Neural progenitor cell (in vitro differentiated cells): ENCODE data around the gene TXNDC9. TPM values are rescaled to one million over a fixed set of nuclear protein-coding genes. Genes with fewer than 3 reads are reported as not detected.

Source experiments
- total RNA-seq: library from RNA; depleted of rRNA; stranded (reverse); fragments of >200 nt; gene quantifications from 2 replicates; pipeline ENCODE4 v1.2.3, GENCODE V29; 2015; ENCODE audit warnings: low replicate concordance

The TXNDC9 gene
- total RNA-seq, 1 donor from 2014 or later: 109 TPM

Other genes with a start within 250 kb of the TXNDC9 start
- gene C2orf15, start 194.6 kb downstream of the TXNDC9 start, total RNA-seq: 5.6 and 5.8 TPM in 2 replicates
- 5.8 and 6.6 TPM in 2 replicates for gene TSGA10, start 181.4 kb downstream of the TXNDC9 start, total RNA-seq
- gene LIPT1, start 181.4 kb downstream of the TXNDC9 start, total RNA-seq: 9.1 and 9.6 TPM in 2 replicates
- 51.6 and 82.3 TPM in 2 replicates for gene MITD1, start 155.3 kb downstream of the TXNDC9 start, total RNA-seq
- gene MRPL30, start 155.1 kb downstream of the TXNDC9 start, total RNA-seq: 67.9 and 110 TPM in 2 replicates
- not detected in 2 replicates for gene LYG2, start 80.7 kb downstream of the TXNDC9 start, total RNA-seq
- gene LYG1, start 35.1 kb downstream of the TXNDC9 start, total RNA-seq: 0.53 and 2.1 TPM in 2 replicates
- 13.4 and 26.8 TPM in 2 replicates for gene EIF5B, start 1.1 kb upstream of the TXNDC9 start, total RNA-seq
- gene REV1, start 153.7 kb upstream of the TXNDC9 start, total RNA-seq: 42.3 and 51.9 TPM in 2 replicates